ENCODE results near the gene CST8.
"Not testable (repeated sequence)": the region's sequence is repeated elsewhere in the genome, so short reads cannot be mapped to it uniquely, and the experiment has no call there.

- not testable (repeated sequence) for TF ChIP-seq PPARA (CRISPR knock-in tag; IDR thresholded peaks at IDR 0.05; ENCODE audit: borderline replicate concordance); ZFP3 (CRISPR knock-in tag; IDR thresholded peaks at IDR 0.05); TOX (CRISPR knock-in tag; IDR thresholded peaks at IDR 0.05; ENCODE audit: borderline replicate concordance); RARB (CRISPR knock-in tag; IDR thresholded peaks at IDR 0.05); PATZ1 (CRISPR knock-in tag; IDR thresholded peaks at IDR 0.05; ENCODE audit: borderline replicate concordance); ZNF70 (CRISPR knock-in tag; IDR thresholded peaks at IDR 0.05); TSHZ2 (CRISPR knock-in tag; IDR thresholded peaks at IDR 0.05); ARNTL (CRISPR knock-in tag; IDR thresholded peaks at IDR 0.05; ENCODE audit: borderline replicate concordance, low read depth); OSR1 (CRISPR knock-in tag; IDR thresholded peaks at IDR 0.05)
Measured at GRCh38 chr20:23473293-23473692, 17.6 kb upstream of the CST8 start.

Measured in SK-N-SH treated with all-trans-retinoic acid at 6 μM for 48 hours (cell line).